ENCODE results near the gene ANK3. TPM values are rescaled to one million over a fixed set of nuclear protein-coding genes. Genes with fewer than 3 reads are reported as not detected.

ANK3 gene
- total and polyA plus RNA-seq, 2 donors (not counting 3 experiments of a cell fraction or from before 2014, with no cell fraction given) = 0.88 to 8.5 TPM

DNA sequence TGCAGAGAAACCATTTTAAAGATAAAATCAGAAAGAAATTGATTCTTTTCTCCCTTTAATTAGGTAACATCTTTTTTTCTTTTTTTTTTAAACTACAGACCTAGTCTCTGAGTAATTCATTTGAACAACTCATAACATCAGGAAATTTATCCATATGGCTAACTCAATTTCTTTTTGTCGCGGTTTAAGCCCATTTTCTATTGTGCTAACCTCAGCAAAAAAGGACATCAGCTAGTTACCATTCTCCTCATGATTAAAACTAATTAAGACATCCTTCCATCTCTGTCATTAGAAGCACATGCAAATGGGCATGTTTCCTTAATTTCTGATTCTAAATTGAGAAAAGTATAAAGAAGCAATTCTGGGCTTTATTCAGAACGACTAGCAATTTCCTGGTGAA lies 57.8 kb downstream of the ANK3 start:
- no peak for TF ChIP-seq MYC (IDR thresholded peaks at IDR 0.05; ENCODE audit: low read depth, low read length)
- TF ChIP-seq, protein P1, sequence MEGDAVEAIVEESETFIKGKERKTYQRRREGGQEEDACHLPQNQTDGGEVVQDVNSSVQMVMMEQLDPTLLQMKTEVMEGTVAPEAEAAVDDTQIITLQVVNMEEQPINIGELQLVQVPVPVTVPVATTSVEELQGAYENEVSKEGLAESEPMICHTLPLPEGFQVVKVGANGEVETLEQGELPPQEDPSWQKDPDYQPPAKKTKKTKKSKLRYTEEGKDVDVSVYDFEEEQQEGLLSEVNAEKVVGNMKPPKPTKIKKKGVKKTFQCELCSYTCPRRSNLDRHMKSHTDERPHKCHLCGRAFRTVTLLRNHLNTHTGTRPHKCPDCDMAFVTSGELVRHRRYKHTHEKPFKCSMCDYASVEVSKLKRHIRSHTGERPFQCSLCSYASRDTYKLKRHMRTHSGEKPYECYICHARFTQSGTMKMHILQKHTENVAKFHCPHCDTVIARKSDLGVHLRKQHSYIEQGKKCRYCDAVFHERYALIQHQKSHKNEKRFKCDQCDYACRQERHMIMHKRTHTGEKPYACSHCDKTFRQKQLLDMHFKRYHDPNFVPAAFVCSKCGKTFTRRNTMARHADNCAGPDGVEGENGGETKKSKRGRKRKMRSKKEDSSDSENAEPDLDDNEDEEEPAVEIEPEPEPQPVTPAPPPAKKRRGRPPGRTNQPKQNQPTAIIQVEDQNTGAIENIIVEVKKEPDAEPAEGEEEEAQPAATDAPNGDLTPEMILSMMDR (IDR thresholded peaks at IDR 0.05; ENCODE audit: extremely low read depth in 1 of 2, insufficient read depth in 1 of 2, low read depth in 1 of 2, low read length in 2 of 2) = no peak
- no peaks in the 10 kb centered on the region for H3K4me1 ChIP-seq (ENCODE audit: control insufficient read depth, extremely low read depth, insufficient read depth, low read length)
- dilution Hi-C loops (cut with MboI; ENCODE audit: extremely low pct_ligation_motif_present, low sequenced_read_pairs) (no loop called here), intact Hi-C loops (cut with micrococcal nuclease) (no loop called here)
- POLR2A ChIA-PET = no interaction called here
- no peak for FAIRE-seq
- no peaks in the 10 kb centered on the region for H4K20me1 ChIP-seq (replicated peaks; ENCODE audit: control insufficient read depth, extremely low read depth, insufficient read depth, low read length)
- no peaks in the 10 kb centered on the region for H3K79me2 ChIP-seq (ENCODE audit: control insufficient read depth, insufficient read depth, low read length)
- DNase-seq (ENCODE audit: low read depth, low spot score) = no peak
- CTCF ChIA-PET = interaction anchor here (1.1 kb wide), 1 partner anchor 102 kb away, joined by 4 read pairs; no protein-coding TSS in a partner anchor
- H3K4me3 ChIP-seq (replicated peaks in 1 of 3; ENCODE audit: insufficient read depth in 1 of 3, low read depth in 1 of 3, low read length in 3 of 3) = no peak overlapping the region
- BruUV-seq (replicated peaks) = no TSS peak
- no peak overlapping the region for H2AFZ ChIP-seq (ENCODE audit: low read depth, low read length)
- no peak overlapping the region for H3K4me2 ChIP-seq (ENCODE audit: insufficient read depth, low read length)
- no peak overlapping the region for H3K9ac ChIP-seq (replicated peaks; ENCODE audit: extremely low read depth, insufficient read depth, low read length)
- no peaks in the 10 kb centered on the region for H3K27me3 ChIP-seq (ENCODE audit: control insufficient read depth in 2 of 2, insufficient read depth in 2 of 2, low read length in 2 of 2)
- no peaks in the 10 kb centered on the region for H3K9me1 ChIP-seq (replicated peaks; ENCODE audit: control insufficient read depth, extremely low read depth, insufficient read depth, low read length)
- H3K9me3 ChIP-seq (replicated peaks; ENCODE audit: control insufficient read depth, insufficient read depth, low read length) = no peaks in the 10 kb centered on the region
- H3K36me3 ChIP-seq (ENCODE audit: control insufficient read depth in 2 of 2, extremely low read depth in 1 of 2, insufficient read depth in 2 of 2, low read length in 2 of 2) = no peaks in the 10 kb centered on the region
- H3K27ac ChIP-seq (ENCODE audit: insufficient read depth, low read depth, low read length) = no peak overlapping the region

DNA sequence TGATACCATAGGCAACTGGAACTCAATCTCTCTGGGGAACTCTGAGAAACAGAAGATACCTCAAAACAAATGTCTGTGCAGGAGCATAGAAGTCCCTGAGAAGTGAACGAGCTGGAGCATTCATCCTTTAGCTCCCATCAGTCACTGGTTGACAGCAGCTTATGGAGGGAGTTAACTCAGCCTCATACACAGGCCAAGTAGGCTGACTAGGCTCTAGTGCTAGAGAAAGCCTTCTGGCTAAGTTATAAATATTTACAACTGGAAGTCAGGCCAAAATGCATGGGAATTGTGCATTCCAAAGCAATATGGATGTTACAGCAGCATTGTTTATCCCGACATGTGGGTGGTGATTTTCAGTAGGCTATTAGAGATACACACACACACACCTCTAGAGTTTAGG lies 66.5 kb downstream of the ANK3 start:
- FAIRE-seq = no peak
- BruUV-seq (replicated peaks) = no TSS peak
- Histone ChIP-seq H3K36me3 (ENCODE audit: control insufficient read depth in 2 of 2, extremely low read depth in 1 of 2, insufficient read depth in 2 of 2, low read length in 2 of 2) (no peaks in the 10 kb centered on the region), H3K27me3 (ENCODE audit: control insufficient read depth in 2 of 2, insufficient read depth in 2 of 2, low read length in 2 of 2) (no peaks in the 10 kb centered on the region), H3K9ac (replicated peaks; ENCODE audit: extremely low read depth, insufficient read depth, low read length) (no peak overlapping the region), H3K79me2 (ENCODE audit: control insufficient read depth, insufficient read depth, low read length) (no peaks in the 10 kb centered on the region), H2AFZ (ENCODE audit: low read depth, low read length) (peak overlapping the region; percentile 13), H3K9me1 (replicated peaks; ENCODE audit: control insufficient read depth, extremely low read depth, insufficient read depth, low read length) (no peaks in the 10 kb centered on the region), H4K20me1 (replicated peaks; ENCODE audit: control insufficient read depth, extremely low read depth, insufficient read depth, low read length) (no peaks in the 10 kb centered on the region), H3K27ac (ENCODE audit: insufficient read depth, low read depth, low read length) (no peak overlapping the region), H3K4me1 (ENCODE audit: control insufficient read depth, extremely low read depth, insufficient read depth, low read length) (no peaks in the 10 kb centered on the region), H3K4me2 (ENCODE audit: insufficient read depth, low read length) (no peak overlapping the region), H3K9me3 (replicated peaks; ENCODE audit: control insufficient read depth, insufficient read depth, low read length) (no peaks in the 10 kb centered on the region), H3K4me3 (replicated peaks in 1 of 3; ENCODE audit: insufficient read depth in 1 of 3, low read depth in 1 of 3, low read length in 3 of 3) (no peak overlapping the region)
- DNase-seq (ENCODE audit: low read depth, low spot score) = no peak
- dilution Hi-C loops (cut with MboI; ENCODE audit: extremely low pct_ligation_motif_present, low sequenced_read_pairs) = no loop called here
- TF ChIP-seq EZH2 (IDR thresholded peaks at IDR 0.05; ENCODE audit: borderline replicate concordance, low read depth, low read length, severe bottlenecking) (no peak), MYC (IDR thresholded peaks at IDR 0.05; ENCODE audit: low read depth, low read length) (no peak), POLR2AphosphoS5 (IDR thresholded peaks at IDR 0.05; ENCODE audit: insufficient read depth, low read depth, low read length) (no peak), POLR2A (IDR thresholded peaks at IDR 0.05; ENCODE audit: low read depth, low read length) (no peak), FOS (IDR thresholded peaks at IDR 0.05; ENCODE audit: borderline replicate concordance, insufficient read depth, low read length) (no peak), JUN (IDR thresholded peaks at IDR 0.05; ENCODE audit: borderline replicate concordance, insufficient read depth, insufficient read length, low read depth) (no peak), GATA2 (IDR thresholded peaks at IDR 0.05; ENCODE audit: insufficient read depth, insufficient read length, low read depth, low read length) (no peak)
- TF ChIP-seq, protein P2, sequence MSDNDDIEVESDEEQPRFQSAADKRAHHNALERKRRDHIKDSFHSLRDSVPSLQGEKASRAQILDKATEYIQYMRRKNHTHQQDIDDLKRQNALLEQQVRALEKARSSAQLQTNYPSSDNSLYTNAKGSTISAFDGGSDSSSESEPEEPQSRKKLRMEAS (IDR thresholded peaks at IDR 0.05; ENCODE audit: insufficient read depth, insufficient read length) = no peak
- TF ChIP-seq, protein P1 (IDR thresholded peaks at IDR 0.05; ENCODE audit: extremely low read depth in 1 of 2, insufficient read depth in 1 of 2, low read depth in 1 of 2, low read length in 2 of 2) = no peak
- intact Hi-C loops (cut with micrococcal nuclease) = no loop called here
- ChIA-PET CTCF (interaction anchor here (1.3 kb wide), 1 partner anchor 27 kb away, joined by 4 read pairs; no protein-coding TSS in a partner anchor), POLR2A (no interaction called here)
